Right ventricle myocardium inferior (tissue), 1 donor: ENCODE data around the gene PARL. TPM values are rescaled to one million over a fixed set of nuclear protein-coding genes. Genes with fewer than 3 reads are reported as not detected.
"Not testable (repeated sequence)": the region's sequence is repeated elsewhere in the genome, so short reads cannot be mapped to it uniquely, and the experiment has no call there.

Experiments used
- ATAC-seq: fragments of 200-7000 bp; cut with Tn5 transposase; one replicate; pipeline ENCODE4 v1.9.1; 2020; ENCODE audit warnings: mild to moderate bottlenecking, moderate library complexity
- DNase-seq: peaks from one replicate; pipeline ENCODE4 v3.0.0; 2021; ENCODE audit errors: missing footprints
- intact Hi-C: fragments of 100-400 bp; cut with DNase I; formaldehyde crosslinking; loops from one replicate; pipeline ENCODE4 v1.11.0; 2022
- total RNA-seq: library from RNA; stranded (reverse); fragmentation: NEBNext Ultra II Directional; extraction: Animal tissue kit (Norgen Biotek cat#: 25700); gene quantifications from one replicate; pipeline ENCODE4 v1.2.1, GENCODE V29; 2021
- donor health status: DM: no; HTN: yes; CAD: no; lungs with severe emphysema.

The PARL gene
- total RNA-seq, 1 donor from 2014 or later = 56.5 TPM

GRCh38 chr3:183809270-183809669, 75.4 kb downstream of the PARL start:
- DNase-seq = no peak
- intact Hi-C loops = no loop called here
- ATAC-seq = no peak

GRCh38 chr3:183808355-183808754, 76.3 kb downstream of the PARL start:
- DNase-seq (no peak), ATAC-seq (no peak)
- intact Hi-C loops = no loop called here

- intact Hi-C loops = no loop called here
- DNase-seq = no peak
Measured at GRCh38 chr3:183807881-183808280, 76.8 kb downstream of the PARL start.

GRCh38 chr3:183807209-183807728, 77.4 kb downstream of the PARL start:
- ATAC-seq = no peak
- intact Hi-C loops = no loop called here
- DNase-seq = no peak

More at GRCh38 chr3:183807881-183808280, 76.8 kb downstream of the PARL start:
- ATAC-seq = no peak

- no peak for ATAC-seq
- intact Hi-C loops = no loop called here
- no peak for DNase-seq
Measured at GRCh38 chr3:183802989-183803388, 81.7 kb downstream of the PARL start.

- DNase-seq = no peak
- no peak for ATAC-seq
- intact Hi-C loops = no loop called here
Measured at GRCh38 chr3:183801601-183802000, 83.1 kb downstream of the PARL start.

- DNase-seq (no peak), ATAC-seq (peak; percentile 47)
- intact Hi-C loops = no loop called here
Measured at GRCh38 chr3:183800243-183800863, 84.3 kb downstream of the PARL start.

- no peak for ATAC-seq
- intact Hi-C loops = no loop called here
- DNase-seq = no peak
Measured at GRCh38 chr3:183799461-183799860, 85.2 kb downstream of the PARL start.

GRCh38 chr3:183797996-183798395, 86.7 kb downstream of the PARL start:
- no peak for DNase-seq
- intact Hi-C loops = no loop called here
- ATAC-seq = no peak

GRCh38 chr3:183796372-183796771, 88.3 kb downstream of the PARL start:
- ATAC-seq (no peak), DNase-seq (no peak)
- intact Hi-C loops = no loop called here

GRCh38 chr3:183794452-183794851, 90.2 kb downstream of the PARL start:
- peak; percentile 50 for ATAC-seq
- intact Hi-C loops = no loop called here
- DNase-seq = no peak

GRCh38 chr3:183792976-183793375, 91.7 kb downstream of the PARL start:
- no peak for DNase-seq
- ATAC-seq = no peak
- intact Hi-C loops = no loop called here

GRCh38 chr3:183790700-183791099, 94.0 kb downstream of the PARL start:
- DNase-seq (no peak), ATAC-seq (no peak)
- intact Hi-C loops = no loop called here

- no peak for DNase-seq
- ATAC-seq = no peak
- intact Hi-C loops = no loop called here
Measured at GRCh38 chr3:183789826-183790225, 94.9 kb downstream of the PARL start.

GRCh38 chr3:183784503-183784902, 100.2 kb downstream of the PARL start:
- intact Hi-C loops, DNase-seq, ATAC-seq: not testable (repeated sequence)

GRCh38 chr3:183782576-183783276, 102.0 kb downstream of the PARL start:
- DNase-seq (no peak), ATAC-seq (no peak)
- intact Hi-C loops = no loop called here

- intact Hi-C loops = no loop called here
- ATAC-seq = no peak
- DNase-seq = no peak
Measured at GRCh38 chr3:183781246-183781645, 103.4 kb downstream of the PARL start.

GRCh38 chr3:183779896-183780465, 104.7 kb downstream of the PARL start:
- no peak for DNase-seq
- ATAC-seq = no peak
- intact Hi-C loops = no loop called here
